22Rv1 (cell line): ENCODE results near the gene LRRC31.

Source experiments
- ZFX ChIP-seq: fragments of 450-650 bp; IDR thresholded peaks from 2 replicates; pipeline ENCODE4 v1.6.1; 2017; ENCODE audit warnings: antibody characterized with exemption, borderline replicate concordance
- TF ChIP-seq, protein P1 (sequence below): fragments of 450-650 bp; IDR thresholded peaks from 2 replicates; pipeline ENCODE4 v1.5.1; 2017; ENCODE audit warnings: mild to moderate bottlenecking

DNA sequence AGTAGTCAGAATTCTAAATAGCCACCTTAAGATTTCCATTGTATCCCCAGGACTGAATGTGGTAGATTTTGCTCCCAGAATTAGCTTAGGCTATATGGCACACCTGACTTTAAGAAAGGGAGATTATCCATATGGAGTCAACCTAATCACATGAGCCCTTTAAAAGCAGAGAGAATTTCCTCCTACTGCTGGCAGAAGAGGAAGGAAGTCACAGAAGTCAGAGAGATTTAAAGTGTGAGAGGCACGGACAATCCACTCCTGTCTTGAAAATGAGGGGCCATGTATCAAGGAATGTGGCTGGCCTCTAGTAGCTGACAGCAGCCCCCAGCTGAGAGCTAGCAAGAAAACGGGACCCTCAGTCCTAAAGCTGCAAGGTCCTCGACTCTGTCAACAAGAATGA is 26.8 kb downstream of the LRRC31 start:
- TF ChIP-seq, protein P1, sequence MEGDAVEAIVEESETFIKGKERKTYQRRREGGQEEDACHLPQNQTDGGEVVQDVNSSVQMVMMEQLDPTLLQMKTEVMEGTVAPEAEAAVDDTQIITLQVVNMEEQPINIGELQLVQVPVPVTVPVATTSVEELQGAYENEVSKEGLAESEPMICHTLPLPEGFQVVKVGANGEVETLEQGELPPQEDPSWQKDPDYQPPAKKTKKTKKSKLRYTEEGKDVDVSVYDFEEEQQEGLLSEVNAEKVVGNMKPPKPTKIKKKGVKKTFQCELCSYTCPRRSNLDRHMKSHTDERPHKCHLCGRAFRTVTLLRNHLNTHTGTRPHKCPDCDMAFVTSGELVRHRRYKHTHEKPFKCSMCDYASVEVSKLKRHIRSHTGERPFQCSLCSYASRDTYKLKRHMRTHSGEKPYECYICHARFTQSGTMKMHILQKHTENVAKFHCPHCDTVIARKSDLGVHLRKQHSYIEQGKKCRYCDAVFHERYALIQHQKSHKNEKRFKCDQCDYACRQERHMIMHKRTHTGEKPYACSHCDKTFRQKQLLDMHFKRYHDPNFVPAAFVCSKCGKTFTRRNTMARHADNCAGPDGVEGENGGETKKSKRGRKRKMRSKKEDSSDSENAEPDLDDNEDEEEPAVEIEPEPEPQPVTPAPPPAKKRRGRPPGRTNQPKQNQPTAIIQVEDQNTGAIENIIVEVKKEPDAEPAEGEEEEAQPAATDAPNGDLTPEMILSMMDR = no peak
- no peak for TF ChIP-seq ZFX
